NB4 (cell line): ENCODE measurements around the gene MRPL10.

Experiments used
- POLR2A ChIP-seq: IDR thresholded peaks from 2 replicates; pipeline ENCODE4 v1.6.1; 2011; ENCODE audit warnings: mild to moderate bottlenecking; ENCODE audit not compliant: insufficient read length; ENCODE audit errors: extremely low read depth
- TF ChIP-seq, protein P1 (sequence below): IDR thresholded peaks from one replicate; pipeline ENCODE4 v1.5.1; 2012; ENCODE audit warnings: low read depth, low read length
- TF ChIP-seq, protein P2 (sequence below): IDR thresholded peaks from 2 replicates; pipeline ENCODE4 v1.6.1; 2011; ENCODE audit warnings: low read depth, low read length

DNA sequence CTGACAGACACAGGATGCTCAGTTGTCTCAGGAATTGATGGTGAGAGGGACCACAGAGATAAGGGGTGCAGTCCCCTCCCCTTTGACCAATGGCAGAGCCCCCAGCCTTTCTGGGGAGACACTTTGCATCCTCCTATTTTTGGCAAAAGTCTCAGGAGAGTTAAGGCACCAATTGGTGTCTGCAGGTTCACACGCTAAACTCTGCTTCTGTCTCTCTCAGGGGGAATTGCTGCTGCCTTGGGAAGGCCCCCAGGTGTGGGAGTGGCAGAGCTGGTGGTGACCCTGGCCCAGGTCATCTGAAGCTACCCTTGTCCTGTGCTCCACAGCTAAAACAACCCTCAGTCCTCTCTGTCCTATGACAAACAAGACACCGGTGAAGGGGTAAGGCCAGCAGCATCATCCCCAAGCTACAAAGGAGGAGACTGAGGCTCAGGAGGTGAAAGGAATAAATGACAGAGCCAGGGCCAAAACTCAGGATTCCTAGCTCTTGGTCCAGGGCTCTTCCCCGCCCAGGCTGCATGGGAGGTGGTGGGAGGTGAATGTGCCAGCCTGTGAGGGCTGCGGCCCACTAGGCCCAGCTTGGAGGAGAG is 30.1 kb downstream of the MRPL10 start:
- TF ChIP-seq, protein P1, sequence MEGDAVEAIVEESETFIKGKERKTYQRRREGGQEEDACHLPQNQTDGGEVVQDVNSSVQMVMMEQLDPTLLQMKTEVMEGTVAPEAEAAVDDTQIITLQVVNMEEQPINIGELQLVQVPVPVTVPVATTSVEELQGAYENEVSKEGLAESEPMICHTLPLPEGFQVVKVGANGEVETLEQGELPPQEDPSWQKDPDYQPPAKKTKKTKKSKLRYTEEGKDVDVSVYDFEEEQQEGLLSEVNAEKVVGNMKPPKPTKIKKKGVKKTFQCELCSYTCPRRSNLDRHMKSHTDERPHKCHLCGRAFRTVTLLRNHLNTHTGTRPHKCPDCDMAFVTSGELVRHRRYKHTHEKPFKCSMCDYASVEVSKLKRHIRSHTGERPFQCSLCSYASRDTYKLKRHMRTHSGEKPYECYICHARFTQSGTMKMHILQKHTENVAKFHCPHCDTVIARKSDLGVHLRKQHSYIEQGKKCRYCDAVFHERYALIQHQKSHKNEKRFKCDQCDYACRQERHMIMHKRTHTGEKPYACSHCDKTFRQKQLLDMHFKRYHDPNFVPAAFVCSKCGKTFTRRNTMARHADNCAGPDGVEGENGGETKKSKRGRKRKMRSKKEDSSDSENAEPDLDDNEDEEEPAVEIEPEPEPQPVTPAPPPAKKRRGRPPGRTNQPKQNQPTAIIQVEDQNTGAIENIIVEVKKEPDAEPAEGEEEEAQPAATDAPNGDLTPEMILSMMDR: no peak
- no peak for TF ChIP-seq POLR2A
- TF ChIP-seq, protein P2, sequence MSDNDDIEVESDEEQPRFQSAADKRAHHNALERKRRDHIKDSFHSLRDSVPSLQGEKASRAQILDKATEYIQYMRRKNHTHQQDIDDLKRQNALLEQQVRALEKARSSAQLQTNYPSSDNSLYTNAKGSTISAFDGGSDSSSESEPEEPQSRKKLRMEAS: no peak
